ENCODE results near the gene BTBD10. TPM values are rescaled to one million over a fixed set of nuclear protein-coding genes. Genes with fewer than 3 reads are reported as not detected.
A peak's percentile ranks its signal among the peaks of the same experiment; 100 is the strongest.

BTBD10 gene
- total RNA-seq, 1 donor from 2014 or later: 19.3 TPM

GRCh38 chr11:13384908-13385640 is 77.9 kb downstream of the BTBD10 start:
- no peak for ATAC-seq
- DNase-seq (ENCODE audit: missing footprints): no peak
- intact Hi-C loops (cut with DNase I): loop anchor here (10.0 kb wide), 1 partner anchor 80 kb away; the partner anchor contains the start of gene BTBD10

GRCh38 chr11:13382751-13383150 is 80.3 kb downstream of the BTBD10 start:
- ATAC-seq (no peak), DNase-seq (ENCODE audit: missing footprints) (no peak)
- intact Hi-C loops (cut with DNase I): loop anchor here (10.0 kb wide), 1 partner anchor 82 kb away; the partner anchor contains the start of gene BTBD10

GRCh38 chr11:13380731-13381130 is 82.3 kb downstream of the BTBD10 start:
- DNase-seq (ENCODE audit: missing footprints) (no peak), ATAC-seq (no peak)
- intact Hi-C loops (cut with DNase I): loop anchor here (10.0 kb wide), 1 partner anchor 84 kb away; the partner anchor contains the start of gene BTBD10

GRCh38 chr11:13378316-13378715 is 84.7 kb downstream of the BTBD10 start:
- ATAC-seq (no peak), DNase-seq (ENCODE audit: missing footprints) (no peak)
- intact Hi-C loops (cut with DNase I): no loop called here

GRCh38 chr11:13376838-13377237 is 86.2 kb downstream of the BTBD10 start:
- DNase-seq (ENCODE audit: missing footprints) (no peak), ATAC-seq (peak; percentile 29)
- intact Hi-C loops (cut with DNase I): no loop called here

GRCh38 chr11:13376402-13376801 is 86.6 kb downstream of the BTBD10 start:
- DNase-seq (ENCODE audit: missing footprints) (no peak), ATAC-seq (no peak)
- intact Hi-C loops (cut with DNase I): no loop called here

- intact Hi-C loops (cut with DNase I): no loop called here
- DNase-seq (ENCODE audit: missing footprints) (no peak), ATAC-seq (no peak)
These were observed 87.2 kb downstream of the BTBD10 start for GRCh38 chr11:13375798-13376197.

- DNase-seq (ENCODE audit: missing footprints) (no peak), ATAC-seq (no peak)
- intact Hi-C loops (cut with DNase I): no loop called here
These were observed 89.8 kb downstream of the BTBD10 start for GRCh38 chr11:13373216-13373615.

- DNase-seq (ENCODE audit: missing footprints): no peak
- intact Hi-C loops (cut with DNase I): no loop called here
- no peak for ATAC-seq
These were observed 95.0 kb downstream of the BTBD10 start for GRCh38 chr11:13368041-13368446.

GRCh38 chr11:13367115-13367514 is 95.9 kb downstream of the BTBD10 start:
- intact Hi-C loops (cut with DNase I): no loop called here
- no peak for DNase-seq (ENCODE audit: missing footprints)
- no peak for ATAC-seq

- ATAC-seq (no peak), DNase-seq (ENCODE audit: missing footprints) (no peak)
- intact Hi-C loops (cut with DNase I): no loop called here
These were observed 96.6 kb downstream of the BTBD10 start for GRCh38 chr11:13366266-13367026.

- ATAC-seq: no peak
- intact Hi-C loops (cut with DNase I): no loop called here
- no peak for DNase-seq (ENCODE audit: missing footprints)
These were observed 98.6 kb downstream of the BTBD10 start for GRCh38 chr11:13364388-13364787.

GRCh38 chr11:13362596-13363109 is 100.4 kb downstream of the BTBD10 start:
- intact Hi-C loops (cut with DNase I): no loop called here
- DNase-seq (ENCODE audit: missing footprints) (no peak), ATAC-seq (no peak)

- intact Hi-C loops (cut with DNase I): no loop called here
- ATAC-seq (no peak), DNase-seq (ENCODE audit: missing footprints) (no peak)
These were observed 104.3 kb downstream of the BTBD10 start for GRCh38 chr11:13358596-13359270.

- ATAC-seq (no peak), DNase-seq (ENCODE audit: missing footprints) (no peak)
- intact Hi-C loops (cut with DNase I): no loop called here
These were observed 105.8 kb downstream of the BTBD10 start for GRCh38 chr11:13357232-13357631.

- no peak for ATAC-seq
- no peak for DNase-seq (ENCODE audit: missing footprints)
These were observed 107.8 kb downstream of the BTBD10 start for GRCh38 chr11:13355191-13355590.

GRCh38 chr11:13354335-13354734 is 108.7 kb downstream of the BTBD10 start:
- DNase-seq (ENCODE audit: missing footprints): no peak
- intact Hi-C loops (cut with DNase I): no loop called here
- no peak for ATAC-seq

More at GRCh38 chr11:13355191-13355590, 107.8 kb downstream of the BTBD10 start:
- intact Hi-C loops (cut with DNase I): no loop called here

GRCh38 chr11:13352711-13353110 is 110.3 kb downstream of the BTBD10 start:
- ATAC-seq (no peak), DNase-seq (ENCODE audit: missing footprints) (no peak)
- intact Hi-C loops (cut with DNase I): no loop called here

GRCh38 chr11:13349581-13349980 is 113.4 kb downstream of the BTBD10 start:
- intact Hi-C loops (cut with DNase I): loop anchor here (10.0 kb wide), 1 partner anchor 385 kb away; no protein-coding TSS in a partner anchor
- DNase-seq (ENCODE audit: missing footprints): no peak
- ATAC-seq: no peak

All from Right ventricle myocardium inferior (tissue), 1 donor.